ENCODE results near the gene STAP2. TPM values are rescaled to one million over a fixed set of nuclear protein-coding genes. Genes with fewer than 3 reads are reported as not detected.

Gene STAP2
- total and polyA plus RNA-seq, 10 of the 15 experiments (the other 5 are each of a cell fraction or from before 2014, with no cell fraction given) = 0.84 to 22.4 (median 15.2) TPM

DNA sequence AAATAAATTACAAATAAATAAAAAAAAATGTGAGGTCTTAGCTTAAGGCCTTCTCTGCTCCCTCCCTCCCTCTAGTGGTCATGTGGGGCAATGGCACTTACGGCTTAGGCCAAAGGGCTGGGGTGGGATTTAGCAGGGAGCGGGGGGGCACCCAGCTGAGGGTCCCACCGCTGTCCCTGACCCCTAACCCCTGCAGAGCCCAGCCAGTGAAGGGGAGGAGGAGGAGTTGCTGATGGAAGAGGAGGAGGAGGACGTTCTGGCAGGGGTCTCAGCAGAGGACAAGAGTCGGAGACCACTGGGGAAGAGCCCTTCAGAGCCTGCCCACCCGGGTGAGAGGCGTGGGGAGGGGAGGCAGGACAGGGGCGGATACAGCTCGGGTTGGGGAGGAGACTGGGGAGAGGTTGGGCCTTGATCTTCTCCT is 14.1 kb upstream of the STAP2 start (continued):
- TF ChIP-seq ZNF217 (IDR thresholded peaks at IDR 0.05) (no peak), HDGF (IDR thresholded peaks at IDR 0.05) (no peak), POU2F2 (IDR thresholded peaks at IDR 0.05; ENCODE audit: borderline replicate concordance, low read depth, low read length) (no peak), TARDBP (IDR thresholded peaks at IDR 0.05; ENCODE audit: borderline replicate concordance) (no peak)

DNA sequence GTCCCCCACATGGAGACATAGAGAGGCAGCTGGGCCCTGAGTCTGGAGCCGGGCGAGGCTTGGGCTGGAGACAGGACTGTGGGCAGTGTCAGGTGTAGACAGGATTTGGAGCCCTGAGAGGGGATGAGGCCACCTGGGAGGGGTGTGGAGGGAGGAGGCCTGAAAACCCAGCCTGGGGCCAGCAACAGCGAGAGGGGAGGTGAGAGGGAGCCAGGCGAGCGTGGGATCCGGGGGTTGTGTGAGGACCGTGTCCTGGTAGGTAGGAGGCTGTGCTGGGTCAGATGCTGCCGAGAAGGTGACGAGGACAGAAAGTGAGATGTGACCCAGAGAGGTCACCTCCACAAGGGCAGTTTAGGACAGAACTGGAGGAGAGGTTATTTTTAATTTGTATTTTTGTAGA is 12.1 kb upstream of the STAP2 start:
- TF ChIP-seq CBFB (IDR thresholded peaks at IDR 0.05; ENCODE audit: low read depth) (no peak), BHLHE40 (IDR thresholded peaks at IDR 0.05; ENCODE audit: borderline replicate concordance in 1 of 2, low read depth in 2 of 2, low read length in 1 of 2) (no peak), RFX5 (IDR thresholded peaks at IDR 0.05; ENCODE audit: low read depth, low read length) (no peak), PML (IDR thresholded peaks at IDR 0.05; ENCODE audit: low read length) (no peak), YBX1 (IDR thresholded peaks at IDR 0.05) (no peak)
- Histone ChIP-seq H3K27ac (ENCODE audit: control insufficient read depth, insufficient read depth) (no peak overlapping the region), H3K9ac (ENCODE audit: control insufficient read depth, insufficient read depth, low read length) (no peak overlapping the region), H3K4me2 (ENCODE audit: control insufficient read depth, insufficient read depth) (no peak overlapping the region), H3K36me3 (ENCODE audit: control insufficient read depth in 2 of 2, insufficient read depth in 2 of 2, low read length in 1 of 2) (peaks cover 0 to 1% of the 10 kb centered on the region in 2 experiments; a peak in 3 of 4 replicates), H3K9me3 (replicated peaks; ENCODE audit: control insufficient read depth, insufficient read depth, low read length) (no peaks in the 10 kb centered on the region), H3K79me2 (ENCODE audit: control insufficient read depth, insufficient read depth, low read length) (no peaks in the 10 kb centered on the region), H4K20me1 (ENCODE audit: control insufficient read depth, insufficient read depth) (no peaks in the 10 kb centered on the region), H2AFZ (ENCODE audit: control insufficient read depth, low read depth, low read length) (no peak overlapping the region), H3K4me1 (ENCODE audit: control insufficient read depth, insufficient read depth, low read length) (no peaks in the 10 kb centered on the region), H3K27me3 (replicated peaks in 1 of 2; ENCODE audit: control insufficient read depth in 2 of 2, insufficient read depth in 2 of 2, low read length in 1 of 2) (no peaks in the 10 kb centered on the region), H3K4me3 (no peak overlapping the region)
- POLR2A ChIA-PET = no interaction called here
- DNase-seq (ENCODE audit: low read depth, low spot score) = no peak
- SMC1A ChIA-PET (ENCODE audit: uncharacterized antibody, unreplicated experiment) = no interaction called here
- no peak for ATAC-seq
- RAD21 ChIA-PET (ENCODE audit: unreplicated experiment) = no interaction called here
- intact Hi-C loops (cut with micrococcal nuclease; ENCODE audit: unreplicated experiment) (no loop called here), in situ Hi-C loops (cut with MboI) (loop anchor here (5.0 kb wide), 1 partner anchor 83 kb away; no protein-coding TSS in a partner anchor)
- FAIRE-seq = no peak
- BruUV-seq (replicated peaks) = no TSS peak
- WGBS (ENCODE audit: insufficient coverage, insufficient replicate concordance, low lambda C conversion rate, missing lambda C conversion rate) = 91% methylated on average over 9 of the region's 9 CpGs
- CTCF ChIA-PET = interaction anchor here (0.6 kb wide), 1 partner anchor 78 kb away, joined by 3 read pairs; no protein-coding TSS in a partner anchor

Measured in GM12878 (cell line).